T-helper 2 cell (primary cell): ENCODE data around the gene SH3PXD2A.

Experiments used
- DNase-seq, 5 experiments: peaks; one replicate each; pipeline versions ENCODE4 v3.0.0 to v3.0.0-alpha.2; 2012 to 2022

The SH3PXD2A gene

GRCh38 chr10:103553743-103554487, 301.5 kb downstream of the SH3PXD2A start:
- DNase-seq: peak in 2 of 5 experiments; percentile 33 to 51

- DNase-seq: peak in 1 of 5 experiments; percentile 11
Measured at GRCh38 chr10:103552856-103553742, 302.3 kb downstream of the SH3PXD2A start.

- DNase-seq: no peak
Measured at GRCh38 chr10:103551619-103552602, 303.5 kb downstream of the SH3PXD2A start.

- DNase-seq: no peak
Measured at GRCh38 chr10:103550229-103550628, 305.1 kb downstream of the SH3PXD2A start.

GRCh38 chr10:103549349-103549685, 306.1 kb downstream of the SH3PXD2A start:
- DNase-seq: no peak

- no peak for DNase-seq
Measured at GRCh38 chr10:103548581-103549348, 306.6 kb downstream of the SH3PXD2A start.

GRCh38 chr10:103548006-103548405, 307.4 kb downstream of the SH3PXD2A start:
- DNase-seq: no peak

- no peak for DNase-seq
Measured at GRCh38 chr10:103547391-103547946, 307.9 kb downstream of the SH3PXD2A start.

GRCh38 chr10:103546401-103546800, 309.0 kb downstream of the SH3PXD2A start:
- no peak for DNase-seq

GRCh38 chr10:103545771-103546281, 309.6 kb downstream of the SH3PXD2A start:
- DNase-seq: no peak

GRCh38 chr10:103545366-103545765, 310.0 kb downstream of the SH3PXD2A start:
- no peak for DNase-seq

- no peak for DNase-seq
Measured at GRCh38 chr10:103544657-103545310, 310.6 kb downstream of the SH3PXD2A start.
